ENCODE results near the gene SLC6A11.

GRCh38 chr3:10774825-10775224, 41.2 kb upstream of the SLC6A11 start:
- TF ChIP-seq RFX5 (IDR thresholded peaks at IDR 0.05; ENCODE audit: low read depth, low read length) (no peak), GLI4 (CRISPR knock-in tag; IDR thresholded peaks at IDR 0.05; ENCODE audit: borderline replicate concordance) (no peak), ZNF546 (CRISPR knock-in tag; conservative IDR thresholded peaks at IDR 0.05) (no peak), CEBPB (IDR thresholded peaks at IDR 0.05; ENCODE audit: borderline replicate concordance, low read depth, low read length) (no peak), CBFB (CRISPR knock-in tag; IDR thresholded peaks at IDR 0.05) (no peak), ZNF138 (CRISPR knock-in tag; IDR thresholded peaks at IDR 0.05; ENCODE audit: low read depth) (no peak), TCF7L2 (IDR thresholded peaks at IDR 0.05; ENCODE audit: low read depth, low read length) (no peak), ATF3 (CRISPR knock-in tag; IDR thresholded peaks at IDR 0.05) (no peak)
- TF ChIP-seq, protein P1, sequence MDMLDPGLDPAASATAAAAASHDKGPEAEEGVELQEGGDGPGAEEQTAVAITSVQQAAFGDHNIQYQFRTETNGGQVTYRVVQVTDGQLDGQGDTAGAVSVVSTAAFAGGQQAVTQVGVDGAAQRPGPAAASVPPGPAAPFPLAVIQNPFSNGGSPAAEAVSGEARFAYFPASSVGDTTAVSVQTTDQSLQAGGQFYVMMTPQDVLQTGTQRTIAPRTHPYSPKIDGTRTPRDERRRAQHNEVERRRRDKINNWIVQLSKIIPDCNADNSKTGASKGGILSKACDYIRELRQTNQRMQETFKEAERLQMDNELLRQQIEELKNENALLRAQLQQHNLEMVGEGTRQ (IDR thresholded peaks at IDR 0.05; ENCODE audit: low read depth, low read length): no peak
- TF ChIP-seq, protein P1 (CRISPR knock-in tag; IDR thresholded peaks at IDR 0.05; ENCODE audit: borderline replicate concordance): no peak
- TF ChIP-seq, protein P2, sequence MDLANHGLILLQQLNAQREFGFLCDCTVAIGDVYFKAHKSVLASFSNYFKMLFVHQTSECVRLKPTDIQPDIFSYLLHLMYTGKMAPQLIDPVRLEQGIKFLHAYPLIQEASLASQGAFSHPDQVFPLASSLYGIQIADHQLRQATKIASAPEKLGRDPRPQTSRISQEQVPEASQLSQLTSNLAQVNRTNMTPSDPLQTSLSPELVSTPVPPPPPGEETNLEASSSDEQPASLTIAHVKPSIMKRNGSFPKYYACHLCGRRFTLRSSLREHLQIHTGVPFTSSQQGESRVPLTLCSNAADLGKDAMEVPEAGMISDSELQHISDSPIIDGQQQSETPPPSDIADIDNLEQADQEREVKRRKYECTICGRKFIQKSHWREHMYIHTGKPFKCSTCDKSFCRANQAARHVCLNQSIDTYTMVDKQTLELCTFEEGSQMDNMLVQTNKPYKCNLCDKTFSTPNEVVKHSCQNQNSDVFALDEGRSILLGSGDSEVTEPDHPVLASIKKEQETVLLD (CRISPR knock-in tag; IDR thresholded peaks at IDR 0.05; ENCODE audit: low read depth): no peak

Data from HepG2 (cell line).